Sigmoid colon (tissue), 3 donors: Measurements from ENCODE around the gene PUS3.

Experiments used
- CTCF ChIP-seq, 4 experiments: fragments of 450-650 bp in 3 of 4; fragments of 200-600 bp in 1 of 4; IDR thresholded peaks; one replicate each; pipeline ENCODE4 v1.5.1; 2016 to 2019; ENCODE audit warnings: antibody characterized with exemption in 4 of 4, mild to moderate bottlenecking in 3 of 4, moderate library complexity in 2 of 4
- POLR2A ChIP-seq, 2 donors: fragments of 450-650 bp; IDR thresholded peaks; one replicate each; pipeline ENCODE4 v1.6.1; 2016; ENCODE audit warnings: antibody characterized with exemption in 2 of 2, mild to moderate bottlenecking in 2 of 2, moderate library complexity in 2 of 2

- TF ChIP-seq CTCF (IDR thresholded peaks at IDR 0.05) (no peak), POLR2A (IDR thresholded peaks at IDR 0.05) (no peak)
Observed at GRCh38 chr11:125943661-125944349, 40.8 kb upstream of the PUS3 start.
